A549 (cell line): ENCODE measurements around the gene CREB3L1.

Source experiments
- CBX2 ChIP-seq: fragments of 200-600 bp; sonication (generic); IDR thresholded peaks from 2 replicates; pipeline ENCODE4 v1.6.1; 2016; ENCODE audit warnings: low read depth, mild to moderate bottlenecking, borderline replicate concordance
- CTCF ChIP-seq: fragments of >200 bp; sonication (Bioruptor Twin); formaldehyde crosslinking; IDR thresholded peaks from 3 replicates; pipeline ENCODE4 v1.5.1; 2016
- KDM5A ChIP-seq: fragments of 200-600 bp; sonication (generic); IDR thresholded peaks from 2 replicates; pipeline ENCODE4 v1.6.1; 2016; ENCODE audit warnings: antibody characterized with exemption, mild to moderate bottlenecking
- MAX ChIP-seq: IDR thresholded peaks from 2 replicates; pipeline ENCODE4 v1.6.1; 2012
- POLR2A ChIP-seq: IDR thresholded peaks from 2 replicates; pipeline ENCODE4 v1.6.1; 2012; ENCODE audit warnings: mild to moderate bottlenecking, low read length
- REST ChIP-seq: fragments of 200-600 bp; sonication (generic); IDR thresholded peaks from 2 replicates; pipeline ENCODE4 v1.6.1; 2016; ENCODE audit warnings: antibody characterized with exemption, mild to moderate bottlenecking, moderate library complexity
- SMC3 ChIP-seq: fragments of >200 bp; sonication (Bioruptor Twin); formaldehyde crosslinking; IDR thresholded peaks from 3 replicates; pipeline ENCODE4 v1.6.1; 2018; ENCODE audit warnings: inconsistent platforms

- TF ChIP-seq POLR2A: no peak
- TF ChIP-seq SMC3: no peak
- TF ChIP-seq KDM5A: no peak
- TF ChIP-seq REST: no peak
- no peak for TF ChIP-seq MAX
- no peak for TF ChIP-seq CBX2
- no peak for TF ChIP-seq CTCF
Measured at GRCh38 chr11:46229230-46229629, 48.2 kb upstream of the CREB3L1 start.
